Measurements from ENCODE around the gene IPO9. TPM values are rescaled to one million over a fixed set of nuclear protein-coding genes. Genes with fewer than 3 reads are reported as not detected.
A peak's percentile ranks its signal among the peaks of the same experiment; 100 is the strongest.

Gene IPO9
- total RNA-seq, 2 donors from 2014 or later: 10.7 to 15.6 TPM

- peak overlapping the region in 1 of 2 donors; percentile 79 for H3K27ac ChIP-seq
- no peak overlapping the region for H3K4me3 ChIP-seq
- no peaks in the 10 kb centered on the region for H3K36me3 ChIP-seq
- H3K27me3 ChIP-seq: no peaks in the 10 kb centered on the region
- no peak for TF ChIP-seq CTCF (IDR thresholded peaks at IDR 0.05)
- DNase-seq (ENCODE audit: low spot score): no peak
- H3K4me1 ChIP-seq: peaks cover 0 to 40% of the 10 kb centered on the region in 2 donors
- no peaks in the 10 kb centered on the region for H3K9me3 ChIP-seq
Observed at GRCh38 chr1:201914456-201915235, 85.7 kb downstream of the IPO9 start.

- Histone ChIP-seq H3K4me3 (no peak overlapping the region), H3K9me3 (no peaks in the 10 kb centered on the region)
- no peak for TF ChIP-seq CTCF (IDR thresholded peaks at IDR 0.05)
Observed at GRCh38 chr1:201916649-201917249, 87.8 kb downstream of the IPO9 start.

GRCh38 chr1:201917362-201918033 lies 88.5 kb downstream of the IPO9 start:
- no peak for DNase-seq (ENCODE audit: low spot score)
- no peaks in the 10 kb centered on the region for H3K36me3 ChIP-seq
- no peak overlapping the region for H3K4me3 ChIP-seq
- no peaks in the 10 kb centered on the region for H3K27me3 ChIP-seq
- peaks cover 0 to 46% of the 10 kb centered on the region in 2 donors for H3K4me1 ChIP-seq
- peak overlapping the region; percentile 77 to 79 for H3K27ac ChIP-seq
- no peak for TF ChIP-seq CTCF (IDR thresholded peaks at IDR 0.05)
- no peaks in the 10 kb centered on the region for H3K9me3 ChIP-seq

More at GRCh38 chr1:201916649-201917249, 87.8 kb downstream of the IPO9 start:
- H3K4me1 ChIP-seq: peaks cover 0 to 46% of the 10 kb centered on the region in 2 donors
- H3K36me3 ChIP-seq: no peaks in the 10 kb centered on the region
- no peaks in the 10 kb centered on the region for H3K27me3 ChIP-seq
- peak; percentile 89 for DNase-seq (ENCODE audit: low spot score)
- H3K27ac ChIP-seq: peak overlapping the region; percentile 77 to 79

- no peaks in the 10 kb centered on the region for H3K27me3 ChIP-seq
- no peaks in the 10 kb centered on the region for H3K36me3 ChIP-seq
- no peak for TF ChIP-seq CTCF (IDR thresholded peaks at IDR 0.05)
- peak overlapping the region; percentile 77 to 79 for H3K27ac ChIP-seq
- H3K4me1 ChIP-seq: peaks cover 0 to 46% of the 10 kb centered on the region in 2 donors
- no peaks in the 10 kb centered on the region for H3K9me3 ChIP-seq
- H3K4me3 ChIP-seq: no peak overlapping the region
- DNase-seq (ENCODE audit: low spot score): no peak
Observed at GRCh38 chr1:201918343-201918742, 89.4 kb downstream of the IPO9 start.

- H3K4me3 ChIP-seq: no peak overlapping the region
- no peaks in the 10 kb centered on the region for H3K36me3 ChIP-seq
- no peaks in the 10 kb centered on the region for H3K27me3 ChIP-seq
- peaks cover 0 to 31% of the 10 kb centered on the region in 2 donors for H3K4me1 ChIP-seq
- H3K27ac ChIP-seq: no peak overlapping the region
- H3K9me3 ChIP-seq: no peaks in the 10 kb centered on the region
- DNase-seq (ENCODE audit: low spot score): no peak
- TF ChIP-seq CTCF (IDR thresholded peaks at IDR 0.05): no peak
Observed at GRCh38 chr1:201921952-201922558, 93.1 kb downstream of the IPO9 start.
